ENCODE data around the gene CCDC60. TPM values are rescaled to one million over a fixed set of nuclear protein-coding genes. Genes with fewer than 3 reads are reported as not detected.

CCDC60 gene
- total and polyA plus RNA-seq, 8 donors = not detected

- Histone ChIP-seq H3K36me3 (no peaks in the 10 kb centered on the region), H3K4me3 (no peak overlapping the region), H3K27me3 (no peaks in the 10 kb centered on the region), H3K27ac (no peak overlapping the region), H3K9me3 (no peaks in the 10 kb centered on the region), H3K4me1 (no peaks in the 10 kb centered on the region)
- ATAC-seq (no peak), FAIRE-seq (no peak), DNase-seq (no peak)
- 56 to 66% methylated on average over 4 of the region's 4 CpGs for WGBS, 2 donors
- no peak for TF ChIP-seq CTCF (IDR thresholded peaks at IDR 0.05)
- intact Hi-C loops (cut with DNase I) = no loop called here
These were observed 165.7 kb downstream of the CCDC60 start for GRCh38 chr12:119500209-119500608.

GRCh38 chr12:119501052-119501451 lies 166.5 kb downstream of the CCDC60 start:
- no peak for FAIRE-seq
- Histone ChIP-seq H3K27ac (no peak overlapping the region), H3K27me3 (no peaks in the 10 kb centered on the region), H3K4me3 (no peak overlapping the region), H3K9me3 (no peaks in the 10 kb centered on the region), H3K4me1 (no peaks in the 10 kb centered on the region), H3K36me3 (no peaks in the 10 kb centered on the region)
- DNase-seq = no peak
- intact Hi-C loops (cut with DNase I) = no loop called here
- TF ChIP-seq CTCF (IDR thresholded peaks at IDR 0.05) = no peak
- 62 to 70% methylated on average over 2 of the region's 2 CpGs for WGBS, 2 donors
- ATAC-seq = no peak

- H3K36me3 ChIP-seq = no peaks in the 10 kb centered on the region
- no peak for FAIRE-seq
- H3K4me3 ChIP-seq = no peak overlapping the region
- no peak for DNase-seq
- no peaks in the 10 kb centered on the region for H3K27me3 ChIP-seq
- TF ChIP-seq CTCF (IDR thresholded peaks at IDR 0.05) = no peak
- ATAC-seq = no peak
- H3K27ac ChIP-seq = no peak overlapping the region
- H3K4me1 ChIP-seq = no peaks in the 10 kb centered on the region
- intact Hi-C loops (cut with DNase I) = no loop called here
- WGBS, 2 donors = 78 to 84% methylated on average over 6 of the region's 6 CpGs
- H3K9me3 ChIP-seq = no peaks in the 10 kb centered on the region
These were observed 170.5 kb downstream of the CCDC60 start for GRCh38 chr12:119505001-119505400.

- H3K27ac ChIP-seq = no peak overlapping the region
- WGBS, 2 donors = 32 to 33% methylated on average over 8 of the region's 8 CpGs
- intact Hi-C loops (cut with DNase I) = no loop called here
- FAIRE-seq = no peak
- H3K36me3 ChIP-seq = no peaks in the 10 kb centered on the region
- no peaks in the 10 kb centered on the region for H3K4me1 ChIP-seq
- no peaks in the 10 kb centered on the region for H3K9me3 ChIP-seq
- no peak for DNase-seq
- no peak for TF ChIP-seq CTCF (IDR thresholded peaks at IDR 0.05)
- H3K27me3 ChIP-seq = no peaks in the 10 kb centered on the region
- no peak for ATAC-seq
- no peak overlapping the region for H3K4me3 ChIP-seq
These were observed 178.4 kb downstream of the CCDC60 start for GRCh38 chr12:119512772-119513497.

- H3K4me3 ChIP-seq = no peak overlapping the region
- H3K27me3 ChIP-seq = no peaks in the 10 kb centered on the region
- WGBS, 2 donors = 38 to 43% methylated on average over 1 of the region's 1 CpG
- FAIRE-seq (no peak), ATAC-seq (no peak), DNase-seq (no peak)
- no peaks in the 10 kb centered on the region for H3K9me3 ChIP-seq
- intact Hi-C loops (cut with DNase I) = no loop called here
- no peaks in the 10 kb centered on the region for H3K4me1 ChIP-seq
- no peak for TF ChIP-seq CTCF (IDR thresholded peaks at IDR 0.05)
- H3K27ac ChIP-seq = no peak overlapping the region
- no peaks in the 10 kb centered on the region for H3K36me3 ChIP-seq
These were observed 193.7 kb downstream of the CCDC60 start for GRCh38 chr12:119528241-119528640.
